ENCODE measurements around the gene CLIP3. TPM values are rescaled to one million over a fixed set of nuclear protein-coding genes. Genes with fewer than 3 reads are reported as not detected.

Gene CLIP3
- total and polyA plus RNA-seq, 8 donors = 1.8 to 17.1 (median 6.5) TPM

DNA sequence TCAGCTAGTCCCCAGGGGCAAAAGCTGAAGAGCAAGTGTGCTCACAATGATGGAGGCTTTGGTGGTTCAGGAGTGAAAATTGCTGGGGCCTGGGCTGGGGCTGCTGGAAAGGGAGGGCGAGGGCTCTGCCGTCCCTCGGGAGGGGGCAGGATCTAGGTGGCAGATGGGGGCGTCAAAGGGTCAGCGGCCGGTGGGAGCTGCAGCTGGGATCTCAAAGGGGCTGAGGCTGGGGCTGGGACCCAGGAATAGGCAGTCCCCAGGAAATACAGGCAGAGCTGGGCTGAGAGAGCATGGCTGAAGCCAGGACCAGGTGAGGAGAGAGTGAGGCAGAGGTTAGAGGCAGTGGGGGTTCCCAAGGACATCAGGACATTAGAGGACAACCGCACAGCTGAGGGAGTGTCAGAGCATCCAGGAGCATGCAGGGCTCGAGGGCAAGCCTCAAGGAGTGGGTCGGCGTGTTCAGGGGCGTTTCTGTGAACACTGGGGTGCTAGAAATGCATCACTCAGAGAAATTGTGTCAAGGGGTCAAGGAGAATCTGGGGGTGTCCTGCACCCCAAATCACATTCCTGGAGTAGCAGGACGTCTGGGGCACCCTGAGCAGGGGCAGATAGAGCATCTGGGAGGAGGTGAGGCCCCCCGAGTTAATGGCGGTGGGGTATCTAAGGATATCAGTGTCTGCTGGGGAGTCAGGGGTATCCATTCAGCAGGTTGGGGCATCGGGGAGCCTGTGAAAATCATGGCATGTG is 22.9 kb downstream of the CLIP3 start:
- peaks cover 0 to 4% (median 2%) of the 10 kb centered on the region in 4 donors for H3K36me3 ChIP-seq
- WGBS, 5 donors = 52 to 56% (median 55%) methylated on average over 15 of the region's 15 CpGs
- no peaks in the 10 kb centered on the region for H3K27me3 ChIP-seq
- no peak for DNase-seq
- TF ChIP-seq POLR2AphosphoS5 (IDR thresholded peaks at IDR 0.05) (no peak), POLR2A (IDR thresholded peaks at IDR 0.05) (no peak), EP300 (IDR thresholded peaks at IDR 0.05) (no peak)
- TF ChIP-seq, protein P1, sequence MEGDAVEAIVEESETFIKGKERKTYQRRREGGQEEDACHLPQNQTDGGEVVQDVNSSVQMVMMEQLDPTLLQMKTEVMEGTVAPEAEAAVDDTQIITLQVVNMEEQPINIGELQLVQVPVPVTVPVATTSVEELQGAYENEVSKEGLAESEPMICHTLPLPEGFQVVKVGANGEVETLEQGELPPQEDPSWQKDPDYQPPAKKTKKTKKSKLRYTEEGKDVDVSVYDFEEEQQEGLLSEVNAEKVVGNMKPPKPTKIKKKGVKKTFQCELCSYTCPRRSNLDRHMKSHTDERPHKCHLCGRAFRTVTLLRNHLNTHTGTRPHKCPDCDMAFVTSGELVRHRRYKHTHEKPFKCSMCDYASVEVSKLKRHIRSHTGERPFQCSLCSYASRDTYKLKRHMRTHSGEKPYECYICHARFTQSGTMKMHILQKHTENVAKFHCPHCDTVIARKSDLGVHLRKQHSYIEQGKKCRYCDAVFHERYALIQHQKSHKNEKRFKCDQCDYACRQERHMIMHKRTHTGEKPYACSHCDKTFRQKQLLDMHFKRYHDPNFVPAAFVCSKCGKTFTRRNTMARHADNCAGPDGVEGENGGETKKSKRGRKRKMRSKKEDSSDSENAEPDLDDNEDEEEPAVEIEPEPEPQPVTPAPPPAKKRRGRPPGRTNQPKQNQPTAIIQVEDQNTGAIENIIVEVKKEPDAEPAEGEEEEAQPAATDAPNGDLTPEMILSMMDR (IDR thresholded peaks at IDR 0.05) = no peak
- peak overlapping the region; percentile 38 to 48 (median 46) for H3K4me3 ChIP-seq
- peaks cover 21 to 46% (median 34%) of the 10 kb centered on the region in 4 donors for H3K4me1 ChIP-seq
- intact Hi-C loops (cut with DNase I; ENCODE audit: low total_unique reads) = no loop called here
- peak overlapping the region; percentile 18 to 84 (median 77) for H3K27ac ChIP-seq
- H3K9me3 ChIP-seq = no peaks in the 10 kb centered on the region

DNA sequence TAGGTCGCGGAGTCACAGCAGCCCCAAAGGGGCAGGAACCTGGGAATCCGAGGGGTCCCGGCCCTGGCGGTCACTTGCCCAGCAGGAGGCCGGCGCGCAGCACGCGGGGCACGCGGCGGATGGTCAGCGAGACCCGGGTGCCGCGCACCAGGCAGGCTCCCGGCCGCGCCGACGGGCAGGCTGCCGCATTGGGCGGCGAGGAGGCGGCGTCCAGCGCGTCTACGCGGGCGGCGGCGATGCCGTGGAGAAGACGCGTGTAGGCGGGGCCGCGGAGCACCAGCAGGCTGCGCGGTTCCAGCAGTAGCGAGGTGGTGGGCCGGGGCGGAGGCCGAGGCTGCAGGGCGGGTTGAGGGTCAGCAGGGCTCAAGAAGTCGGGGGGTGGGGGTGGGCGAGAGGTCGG is 23.5 kb downstream of the CLIP3 start:
- TF ChIP-seq POLR2AphosphoS5 (IDR thresholded peaks at IDR 0.05) (peak; percentile 23 to 66 (median 51)), POLR2A (IDR thresholded peaks at IDR 0.05) (no peak)
- H3K27me3 ChIP-seq = no peaks in the 10 kb centered on the region
- H3K4me1 ChIP-seq = peaks cover 17 to 41% (median 30%) of the 10 kb centered on the region in 4 donors
- peak overlapping the region; percentile 18 to 84 (median 77) for H3K27ac ChIP-seq
- no peaks in the 10 kb centered on the region for H3K9me3 ChIP-seq
- DNase-seq = peak; percentile 72 to 90
- 1 to 2% (median 1%) methylated on average over 19 to 50 of the region's 50 CpGs for WGBS, 5 donors
- intact Hi-C loops (cut with DNase I; ENCODE audit: low total_unique reads) = no loop called here
- peak overlapping the region; percentile 38 to 48 (median 46) for H3K4me3 ChIP-seq
- H3K36me3 ChIP-seq = peaks cover 0 to 7% (median 2%) of the 10 kb centered on the region in 4 donors

DNA sequence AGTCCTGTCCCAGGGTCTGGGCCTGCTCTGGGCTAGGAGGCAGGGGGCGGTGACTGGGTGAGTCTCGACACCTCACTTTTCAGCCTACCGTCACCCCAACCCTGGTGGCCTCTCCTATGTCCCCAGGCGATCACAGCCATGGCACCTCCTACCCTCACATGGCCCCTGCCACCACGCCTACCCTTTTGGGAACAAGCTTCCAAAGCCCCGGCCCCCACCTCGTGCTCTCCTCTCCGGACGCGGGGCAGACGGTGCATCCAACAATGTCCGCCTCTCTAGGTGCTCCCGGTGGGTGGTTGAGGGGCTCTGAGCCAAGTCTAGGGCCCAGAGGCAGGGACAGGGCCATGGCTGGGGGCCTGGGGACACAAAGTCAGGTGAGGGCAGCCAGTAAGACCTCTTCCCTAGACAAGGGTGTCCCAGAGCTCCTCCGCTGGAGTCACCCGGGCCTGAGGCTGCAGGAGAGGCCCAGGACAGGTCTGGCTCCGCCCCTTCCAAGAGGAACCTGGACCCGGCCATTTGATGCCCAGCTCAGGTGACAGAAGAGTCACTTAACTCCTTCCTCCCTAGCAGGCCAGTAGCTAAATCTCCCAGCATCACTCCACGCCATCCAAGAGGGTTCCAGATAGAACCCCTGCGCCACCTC is 24.2 kb downstream of the CLIP3 start, which contains the start of gene SYNE4:
SYNE4 (minus strand) TSS at position 478 of the 643 bp plus-strand sequence; CDS start at position 346, 132 bp downstream.
- intact Hi-C loops (cut with DNase I; ENCODE audit: low total_unique reads) = no loop called here
- peak within 1 kb of the TSS; percentile 38 to 48 (median 46) for H3K4me3 ChIP-seq
- TF ChIP-seq POLR2A (IDR thresholded peaks at IDR 0.05) (no peak), POLR2AphosphoS5 (IDR thresholded peaks at IDR 0.05) (peak in 2 of 3 donors; percentile 22 to 34)
- H3K36me3 ChIP-seq = peaks cover 0 to 10% (median 8%) of the 10 kb centered on the region in 4 donors
- peaks cover 15 to 37% (median 27%) of the 10 kb centered on the region in 4 donors for H3K4me1 ChIP-seq
- H3K27me3 ChIP-seq = no peaks in the 10 kb centered on the region
- 21 to 39% (median 32%) methylated on average over 16 to 19 of the region's 19 CpGs for WGBS, 5 donors
- DNase-seq = peak; percentile 78 to 81
- H3K27ac ChIP-seq = peak within 1 kb of the TSS; percentile 47 to 84 (median 77)
- H3K9me3 ChIP-seq = no peaks in the 10 kb centered on the region

DNA sequence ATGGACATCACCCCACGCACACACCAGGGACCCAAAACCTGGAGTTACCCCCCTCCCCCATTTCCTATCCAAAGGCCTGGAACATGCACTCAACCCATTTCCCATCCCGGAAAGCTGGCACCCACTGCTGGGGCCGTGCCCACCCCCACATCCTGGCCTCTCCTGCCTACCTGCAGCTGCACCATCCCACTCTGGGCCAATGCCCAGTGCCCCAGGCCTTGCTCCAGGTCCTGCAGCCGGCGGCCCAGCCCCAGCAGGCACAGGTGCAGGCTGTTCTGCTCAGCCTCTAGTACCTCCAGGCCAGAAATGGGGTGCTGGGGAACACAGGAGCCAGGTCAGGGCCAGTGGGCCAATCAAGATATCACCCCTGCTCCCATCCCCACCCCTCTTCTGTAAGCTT is 25.7 kb downstream of the CLIP3 start:
- no peak overlapping the region for H3K4me3 ChIP-seq
- TF ChIP-seq, protein P1 (IDR thresholded peaks at IDR 0.05) = no peak
- no peak for TF ChIP-seq POLR2A (IDR thresholded peaks at IDR 0.05)
- no peak for TF ChIP-seq POLR2AphosphoS5 (IDR thresholded peaks at IDR 0.05)
- no peak for TF ChIP-seq EP300 (IDR thresholded peaks at IDR 0.05)
- H3K27me3 ChIP-seq = no peaks in the 10 kb centered on the region
- H3K9me3 ChIP-seq = no peaks in the 10 kb centered on the region
- intact Hi-C loops (cut with DNase I; ENCODE audit: low total_unique reads) = no loop called here
- H3K36me3 ChIP-seq = peaks cover 0 to 19% (median 11%) of the 10 kb centered on the region in 4 donors
- WGBS, 5 donors = 65 to 82% (median 77%) methylated on average over 5 of the region's 5 CpGs
- no peak for DNase-seq
- H3K27ac ChIP-seq = no peak overlapping the region
- peaks cover 11 to 28% (median 19%) of the 10 kb centered on the region in 4 donors for H3K4me1 ChIP-seq

DNA sequence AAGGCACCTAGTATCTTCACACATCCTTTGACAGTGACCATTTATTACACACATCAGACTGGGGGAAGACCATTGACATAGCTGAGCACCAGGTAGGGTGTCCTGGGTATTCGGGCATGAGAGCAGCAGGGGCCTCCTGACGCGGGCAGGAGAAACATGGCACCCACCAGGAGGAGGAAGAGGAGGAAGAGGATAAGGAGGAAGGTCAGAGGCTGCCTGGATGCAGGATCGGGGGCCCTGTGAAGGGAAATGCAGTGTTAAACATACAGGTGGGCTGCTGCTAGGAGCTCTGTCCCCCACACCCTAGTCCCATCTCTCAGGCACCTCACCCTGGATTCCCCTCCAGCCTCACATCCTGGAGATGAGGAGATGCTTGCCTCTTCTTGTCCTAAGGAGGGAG is 29.4 kb downstream of the CLIP3 start:
- Histone ChIP-seq H3K4me1 (peaks cover 5 to 32% (median 18%) of the 10 kb centered on the region in 4 donors), H3K27me3 (no peaks in the 10 kb centered on the region), H3K9me3 (no peaks in the 10 kb centered on the region), H3K27ac (no peak overlapping the region), H3K36me3 (peaks cover 0 to 39% (median 29%) of the 10 kb centered on the region in 4 donors), H3K4me3 (no peak overlapping the region)
- DNase-seq = no peak
- 87 to 99% (median 93%) methylated on average over 4 of the region's 4 CpGs for WGBS, 5 donors
- TF ChIP-seq POLR2AphosphoS5 (IDR thresholded peaks at IDR 0.05) (no peak), EP300 (IDR thresholded peaks at IDR 0.05) (no peak), POLR2A (IDR thresholded peaks at IDR 0.05) (no peak)
- TF ChIP-seq, protein P1 (IDR thresholded peaks at IDR 0.05) = no peak
- intact Hi-C loops (cut with DNase I; ENCODE audit: low total_unique reads) = no loop called here

All from stomach (tissue), 9 donors.